Fibroblast of pulmonary artery (primary cell): ENCODE results near the gene TBC1D20.
"Not testable (repeated sequence)": the region's sequence is repeated elsewhere in the genome, so short reads cannot be mapped to it uniquely, and the experiment has no call there.

ENCODE experiments used
- DNase-seq: peaks from one replicate; pipeline ENCODE4 v3.0.0-alpha.2; 2010; ENCODE audit warnings: low read depth
- H3K4me3 ChIP-seq: replicated peaks from 2 replicates; pipeline ENCODE4 v1.5.1; 2011; ENCODE audit warnings: low read depth, mild to moderate bottlenecking, control low read depth, low read length, moderate library complexity
- TF ChIP-seq, protein P1 (sequence below): IDR thresholded peaks from 2 replicates; pipeline ENCODE4 v1.5.1; 2011; ENCODE audit warnings: mild to moderate bottlenecking, control low read depth, low read length, inconsistent platforms; ENCODE audit errors: missing control alignments

The TBC1D20 gene

DNA sequence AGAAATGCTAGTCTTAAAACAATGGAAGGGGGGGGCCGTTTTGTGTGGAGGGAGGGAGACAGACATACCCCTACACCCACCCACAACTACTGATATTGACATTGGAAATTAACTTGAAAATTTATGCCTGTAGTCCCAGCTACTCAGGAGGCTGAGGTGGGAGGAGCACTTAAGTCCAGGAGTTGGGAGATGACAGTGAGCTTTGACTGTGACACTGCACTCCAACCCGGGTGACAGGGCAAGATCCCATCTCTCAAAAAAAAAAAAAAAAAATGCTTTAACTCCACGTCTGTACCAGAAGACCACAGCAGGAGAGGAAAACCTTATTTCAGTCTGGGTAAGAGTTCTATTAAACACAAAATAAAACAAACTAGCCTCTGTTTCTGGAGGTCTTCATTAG is 2.2 kb downstream of the TBC1D20 start:
- no peak for DNase-seq
- peak overlapping the region; percentile 84 for H3K4me3 ChIP-seq
- TF ChIP-seq, protein P1, sequence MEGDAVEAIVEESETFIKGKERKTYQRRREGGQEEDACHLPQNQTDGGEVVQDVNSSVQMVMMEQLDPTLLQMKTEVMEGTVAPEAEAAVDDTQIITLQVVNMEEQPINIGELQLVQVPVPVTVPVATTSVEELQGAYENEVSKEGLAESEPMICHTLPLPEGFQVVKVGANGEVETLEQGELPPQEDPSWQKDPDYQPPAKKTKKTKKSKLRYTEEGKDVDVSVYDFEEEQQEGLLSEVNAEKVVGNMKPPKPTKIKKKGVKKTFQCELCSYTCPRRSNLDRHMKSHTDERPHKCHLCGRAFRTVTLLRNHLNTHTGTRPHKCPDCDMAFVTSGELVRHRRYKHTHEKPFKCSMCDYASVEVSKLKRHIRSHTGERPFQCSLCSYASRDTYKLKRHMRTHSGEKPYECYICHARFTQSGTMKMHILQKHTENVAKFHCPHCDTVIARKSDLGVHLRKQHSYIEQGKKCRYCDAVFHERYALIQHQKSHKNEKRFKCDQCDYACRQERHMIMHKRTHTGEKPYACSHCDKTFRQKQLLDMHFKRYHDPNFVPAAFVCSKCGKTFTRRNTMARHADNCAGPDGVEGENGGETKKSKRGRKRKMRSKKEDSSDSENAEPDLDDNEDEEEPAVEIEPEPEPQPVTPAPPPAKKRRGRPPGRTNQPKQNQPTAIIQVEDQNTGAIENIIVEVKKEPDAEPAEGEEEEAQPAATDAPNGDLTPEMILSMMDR: no peak

DNA sequence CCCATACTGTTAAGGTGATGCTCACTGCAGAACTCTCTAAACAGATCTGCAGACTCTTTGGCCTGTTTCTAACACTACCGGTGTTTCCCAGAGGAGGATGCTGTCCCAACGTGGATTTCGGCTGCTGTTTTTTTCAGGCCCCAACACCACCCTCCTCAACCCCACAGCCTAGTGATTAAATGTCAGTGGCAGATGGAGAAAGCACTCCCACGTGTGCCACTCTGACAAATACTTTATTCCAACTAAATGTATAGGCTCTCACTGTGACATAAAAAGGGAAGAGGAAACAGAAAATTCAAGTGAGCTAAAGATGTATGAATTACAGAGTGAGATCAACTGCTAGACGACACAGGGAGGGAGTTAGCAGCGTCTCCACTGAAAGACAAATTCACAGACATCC is 3.6 kb downstream of the TBC1D20 start:
- no peak for DNase-seq
- TF ChIP-seq, protein P1: no peak
- no peak overlapping the region for H3K4me3 ChIP-seq

DNA sequence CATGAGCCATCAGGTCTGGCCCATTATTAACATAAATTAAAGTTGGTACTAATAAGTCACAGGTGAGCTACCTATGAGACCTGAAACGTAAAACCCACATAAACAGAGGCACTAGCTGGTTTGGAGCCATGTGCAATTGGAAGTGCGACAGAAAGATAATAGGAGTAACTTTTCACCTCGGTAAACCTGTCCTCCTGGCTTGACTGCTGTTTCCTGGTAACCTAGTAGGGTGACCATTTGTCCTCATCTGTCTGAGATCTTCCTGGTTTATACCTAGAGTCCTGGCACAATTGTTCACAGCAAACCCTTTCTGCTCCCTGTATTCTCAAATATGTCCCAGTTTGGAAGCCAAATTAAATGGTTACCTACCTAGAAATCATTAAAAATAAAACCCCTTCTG is 7.4 kb downstream of the TBC1D20 start:
- TF ChIP-seq, protein P1: no peak
- DNase-seq: no peak
- H3K4me3 ChIP-seq: no peak overlapping the region

DNA sequence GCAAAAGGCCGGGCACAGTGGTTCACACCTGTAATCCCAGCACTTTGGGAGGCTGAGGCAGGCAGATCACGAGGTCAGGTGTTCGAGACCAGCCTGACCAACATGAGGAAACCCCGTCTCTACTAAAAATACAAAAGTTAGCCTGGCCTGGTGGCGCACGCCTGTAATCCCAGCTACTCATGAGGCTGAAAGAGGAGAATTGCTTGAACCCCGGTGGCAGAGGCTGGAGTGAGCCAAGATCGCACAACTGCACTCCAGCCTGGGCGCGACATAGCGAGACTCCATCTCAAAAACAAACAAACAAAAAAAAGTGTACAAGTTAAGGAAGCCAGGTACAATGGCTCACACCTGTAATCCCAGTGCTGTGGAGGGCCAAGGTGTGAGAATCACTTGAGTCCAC is 10.3 kb downstream of the TBC1D20 start:
- H3K4me3 ChIP-seq, DNase-seq: not testable (repeated sequence)

DNA sequence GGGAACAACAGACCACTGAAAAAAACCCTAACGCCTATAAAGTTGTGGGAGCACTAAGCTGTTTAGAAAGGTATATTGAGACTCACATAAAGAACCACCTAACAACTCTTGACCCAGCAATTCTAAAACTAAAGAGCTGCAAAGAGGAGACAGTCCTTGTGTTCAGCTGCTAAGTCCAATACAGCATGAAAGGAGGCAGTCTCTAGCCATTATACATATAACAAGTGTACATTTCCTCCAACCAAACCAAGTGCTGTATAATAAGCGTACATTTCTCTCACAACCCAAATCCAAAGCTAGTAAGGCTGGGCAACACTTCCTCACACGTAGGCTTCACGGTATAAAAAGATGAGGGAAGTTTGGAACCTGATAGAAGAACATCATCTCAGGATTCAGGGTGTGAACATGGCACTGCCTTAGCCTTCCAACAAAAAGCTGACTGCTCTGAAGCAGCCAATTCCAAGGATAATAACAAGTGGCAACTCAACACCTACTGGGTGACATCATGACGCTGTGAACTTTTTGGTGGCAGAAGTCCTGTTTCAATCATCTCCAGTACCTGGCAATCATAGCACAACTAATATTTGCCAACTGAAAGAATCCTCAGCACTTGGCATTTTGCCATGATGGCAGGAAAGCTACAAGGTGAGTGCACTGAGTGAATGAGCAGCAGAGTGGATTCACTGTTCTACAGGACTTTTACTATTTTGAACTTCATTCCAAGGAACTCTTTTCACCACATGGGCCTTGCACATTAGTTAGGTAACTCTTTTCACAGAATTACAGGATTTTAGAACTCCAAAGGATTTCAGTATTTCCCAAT is 16.6 kb downstream of the TBC1D20 start:
- TF ChIP-seq, protein P1: no peak
- DNase-seq: no peak
- H3K4me3 ChIP-seq: no peak overlapping the region

DNA sequence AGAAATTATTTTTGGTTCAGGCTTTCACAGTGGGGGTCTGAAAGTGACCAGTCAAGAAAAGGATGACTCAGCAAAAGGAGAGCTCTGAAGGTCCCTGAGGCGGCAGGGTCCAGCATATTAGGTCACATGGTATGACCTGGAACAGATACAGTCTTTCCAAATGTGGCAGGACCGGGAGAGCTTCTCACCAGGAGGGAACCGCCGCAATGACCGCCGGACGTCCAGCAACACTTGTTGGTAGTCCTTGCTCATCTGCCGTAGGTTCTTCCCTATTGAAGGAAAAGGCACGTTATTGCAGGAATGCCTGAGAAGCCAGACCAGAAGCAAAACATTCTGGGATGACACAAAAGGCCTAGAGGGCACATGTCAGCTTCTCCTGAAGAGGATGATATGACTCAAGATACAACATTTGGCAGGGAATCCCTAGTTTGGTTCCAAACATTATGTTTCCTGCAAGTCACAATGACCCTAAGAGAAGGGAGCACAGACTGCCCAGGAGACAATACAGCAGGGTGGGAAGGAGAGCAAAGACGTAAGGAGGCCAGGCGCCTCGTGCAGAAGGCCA is 17.4 kb downstream of the TBC1D20 start:
- DNase-seq: peak; percentile 35
- no peak overlapping the region for H3K4me3 ChIP-seq
- TF ChIP-seq, protein P1: no peak

DNA sequence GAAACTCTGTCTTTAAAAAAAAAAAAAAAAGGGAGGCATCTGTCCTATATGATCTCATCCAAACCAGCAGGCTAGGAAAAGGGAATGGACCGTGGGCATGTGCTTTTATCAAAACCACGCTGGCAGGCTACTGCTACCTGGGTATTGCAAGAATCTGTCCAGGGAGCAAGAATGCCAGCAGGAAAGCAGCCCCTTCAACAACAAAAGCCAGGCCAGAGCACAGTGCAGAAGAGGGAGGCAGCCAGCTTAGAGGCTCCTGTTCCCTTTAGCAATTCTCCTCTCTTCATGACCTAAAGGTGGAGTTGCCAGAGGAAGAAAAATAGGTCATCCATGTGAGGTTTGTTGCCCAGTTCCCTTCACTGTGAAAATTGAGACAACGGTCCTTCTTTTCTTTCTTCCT is 18.2 kb downstream of the TBC1D20 start:
- DNase-seq: no peak
- no peak overlapping the region for H3K4me3 ChIP-seq
- TF ChIP-seq, protein P1: no peak
